Gastroesophageal sphincter (tissue), 4 donors: ENCODE measurements around the gene ITGAE. TPM values are rescaled to one million over a fixed set of nuclear protein-coding genes. Genes with fewer than 3 reads are reported as not detected.
"Not testable (repeated sequence)": the region's sequence is repeated elsewhere in the genome, so short reads cannot be mapped to it uniquely, and the experiment has no call there.

Source experiments
- ATAC-seq: fragments of 150-250 bp; one replicate; pipeline ENCODE4 v1.9.1; 2016; ENCODE audit warnings: mild to moderate bottlenecking, moderate library complexity
- H3K27ac ChIP-seq, 4 donors: fragments of 200-600 bp; sonication (generic) in 3 of 4; 1 replicate in 3 of 4; 2 replicates in 1 of 4; pipeline ENCODE4 v1.5.1; 2016 to 2019
- H3K27me3 ChIP-seq: fragments of 200-600 bp; sonication (generic); one replicate; pipeline ENCODE4 v1.5.1; 2019
- H3K36me3 ChIP-seq, 2 donors: fragments of 200-600 bp; sonication (generic); one replicate each; pipeline ENCODE4 v1.5.1; 2019; ENCODE audit warnings: control low read depth in 1 of 2
- H3K4me1 ChIP-seq, 3 donors: fragments of 200-600 bp; sonication (generic); 1 replicate in 2 of 3; 2 replicates in 1 of 3; pipeline ENCODE4 v1.5.1; 2016 to 2019; ENCODE audit warnings: control low read depth in 2 of 3
- H3K4me3 ChIP-seq, 2 donors: fragments of 200-600 bp; sonication (generic); one replicate each; pipeline ENCODE4 v1.5.1; 2019; ENCODE audit warnings: mild to moderate bottlenecking in 1 of 2, moderate library complexity in 1 of 2
- H3K9me3 ChIP-seq, 3 donors: fragments of 200-600 bp; sonication (generic); one replicate each; pipeline ENCODE4 v1.5.1; 2017 to 2019; ENCODE audit warnings: control low read depth in 2 of 3
- CTCF ChIP-seq, 4 experiments: fragments of 200-600 bp in 2 of 4; fragments of 450-650 bp in 2 of 4; sonication (generic) in 1 of 4; IDR thresholded peaks; one replicate each; pipeline ENCODE4 v1.5.1; 2017 to 2019; ENCODE audit warnings: antibody characterized with exemption in 4 of 4, mild to moderate bottlenecking in 2 of 4, moderate library complexity in 2 of 4
- EP300 ChIP-seq: sonication (generic); formaldehyde crosslinking; IDR thresholded peaks from one replicate; pipeline ENCODE4 v1.6.1; 2017; ENCODE audit warnings: antibody characterized with exemption, mild to moderate bottlenecking
- POLR2A ChIP-seq, 2 donors: fragments of 450-650 bp; IDR thresholded peaks; one replicate each; pipeline ENCODE4 v1.6.1; 2017; ENCODE audit warnings: antibody characterized with exemption in 2 of 2, mild to moderate bottlenecking in 2 of 2, moderate library complexity in 1 of 2
- POLR2AphosphoS5 ChIP-seq: sonication (generic); formaldehyde crosslinking; IDR thresholded peaks from one replicate; pipeline ENCODE4 v1.6.1; 2017; ENCODE audit warnings: antibody characterized with exemption
- WGBS, 2 donors: methylation state at CpG; one replicate each; pipeline ENCODE4 v1.1.5; 2018; ENCODE audit warnings: low coverage in 1 of 2; 5-methylcytosine and 5-hydroxymethylcytosine counted together
- total RNA-seq, 4 donors: library from RNA; depleted of rRNA; stranded (reverse); fragments of >200 nt; gene quantifications; one replicate each; pipeline ENCODE4 v1.1.0, GENCODE V29; 2016

The ITGAE gene
- total RNA-seq, 4 donors from 2014 or later, result 20.3 to 35.2 (median 21.7) TPM

GRCh38 chr17:3792481-3792880, 8.5 kb downstream of the ITGAE start:
- no peaks in the 10 kb centered on the region for H3K36me3 ChIP-seq
- H3K4me3 ChIP-seq, result no peak overlapping the region
- H3K9me3 ChIP-seq, result no peaks in the 10 kb centered on the region
- no peaks in the 10 kb centered on the region for H3K27me3 ChIP-seq
- 45 to 54% methylated on average over 5 to 6 of the region's 6 CpGs for WGBS, 2 donors
- no peak for TF ChIP-seq CTCF (IDR thresholded peaks at IDR 0.05)
- no peak for TF ChIP-seq EP300
- no peak for TF ChIP-seq POLR2A (IDR thresholded peaks at IDR 0.05)
- no peak for TF ChIP-seq POLR2AphosphoS5
- no peak for ATAC-seq
- peaks cover 0 to 9% (median 0%) of the 10 kb centered on the region in 3 donors for H3K4me1 ChIP-seq
- H3K27ac ChIP-seq, result no peak overlapping the region

- ATAC-seq, result no peak
- Histone ChIP-seq H3K27me3 (peaks cover 11% of the 10 kb centered on the region), H3K36me3 (no peaks in the 10 kb centered on the region), H3K4me3 (no peak overlapping the region), H3K9me3 (no peaks in the 10 kb centered on the region), H3K27ac (no peak overlapping the region), H3K4me1 (peaks cover 0 to 9% (median 0%) of the 10 kb centered on the region in 3 donors)
- TF ChIP-seq CTCF (IDR thresholded peaks at IDR 0.05) (no peak), POLR2AphosphoS5 (no peak), EP300 (no peak), POLR2A (IDR thresholded peaks at IDR 0.05) (no peak)
- 67 to 89% methylated on average over 1 of the region's 2 CpGs for WGBS, 2 donors
Observed at GRCh38 chr17:3788200-3788599, 12.8 kb downstream of the ITGAE start.

- not testable (repeated sequence) for H3K27ac ChIP-seq, ATAC-seq, H3K4me3 ChIP-seq, H3K4me1 ChIP-seq, H3K9me3 ChIP-seq, H3K36me3 ChIP-seq
- 85 to 88% methylated on average over 5 of the region's 5 CpGs for WGBS, 2 donors
- H3K27me3 ChIP-seq, result peaks cover 21% of the 10 kb centered on the region
Observed at GRCh38 chr17:3785323-3785722, 15.7 kb downstream of the ITGAE start.

- WGBS, 2 donors, result 65 to 71% methylated on average over 3 to 8 of the region's 8 CpGs
- ATAC-seq, result no peak
Observed at GRCh38 chr17:3782751-3783150, 18.2 kb downstream of the ITGAE start.

GRCh38 chr17:3780986-3781385, 20.0 kb downstream of the ITGAE start:
- Histone ChIP-seq H3K27ac (no peak overlapping the region), H3K4me1 (no peaks in the 10 kb centered on the region), H3K27me3 (peaks cover 21% of the 10 kb centered on the region), H3K36me3 (no peaks in the 10 kb centered on the region), H3K4me3 (no peak overlapping the region), H3K9me3 (no peaks in the 10 kb centered on the region)
- ATAC-seq, result no peak
- TF ChIP-seq POLR2AphosphoS5 (no peak), EP300 (no peak), POLR2A (IDR thresholded peaks at IDR 0.05) (no peak), CTCF (IDR thresholded peaks at IDR 0.05) (no peak)
- 67 to 70% methylated on average over 5 to 6 of the region's 6 CpGs for WGBS, 2 donors

More at GRCh38 chr17:3782751-3783150, 18.2 kb downstream of the ITGAE start:
- Histone ChIP-seq H3K9me3 (no peaks in the 10 kb centered on the region), H3K27me3 (peaks cover 21% of the 10 kb centered on the region), H3K4me3 (no peak overlapping the region), H3K27ac (no peak overlapping the region), H3K36me3 (no peaks in the 10 kb centered on the region), H3K4me1 (no peaks in the 10 kb centered on the region)
- TF ChIP-seq POLR2AphosphoS5 (no peak), POLR2A (IDR thresholded peaks at IDR 0.05) (no peak), CTCF (IDR thresholded peaks at IDR 0.05) (no peak)
